Neural progenitor cell (in vitro differentiated cells): ENCODE results near the gene FAM204A. TPM values are rescaled to one million over a fixed set of nuclear protein-coding genes. Genes with fewer than 3 reads are reported as not detected.

Experiments used
- DNase-seq: peaks from one replicate; pipeline ENCODE4 v3.0.0-alpha.2; 2016; ENCODE audit warnings: low spot score
- H2AFZ ChIP-seq: fragments of 200-600 bp; sonication (generic); replicated peaks from 2 replicates; pipeline ENCODE4 v1.6.1; 2016; ENCODE audit warnings: antibody characterized with exemption
- H3F3A ChIP-seq: fragments of 200-600 bp; sonication (generic); 2 replicates; pipeline ENCODE4 v1.6.1; 2016; ENCODE audit warnings: antibody characterized with exemption, low read depth
- H3K27ac ChIP-seq: fragments of 200-600 bp; sonication (generic); 2 replicates; pipeline ENCODE4 v1.5.1; 2016; ENCODE audit warnings: mild to moderate bottlenecking
- H3K27me3 ChIP-seq: fragments of 200-600 bp; sonication (generic); 2 replicates; pipeline ENCODE4 v1.6.1; 2016; ENCODE audit warnings: mild to moderate bottlenecking, moderate library complexity
- H3K36me3 ChIP-seq: fragments of 200-600 bp; sonication (generic); 2 replicates; pipeline ENCODE4 v1.5.1; 2016
- H3K4me1 ChIP-seq: fragments of 200-600 bp; sonication (generic); 2 replicates; pipeline ENCODE4 v1.6.1; 2016; ENCODE audit warnings: mixed run types
- H3K4me2 ChIP-seq: fragments of 200-600 bp; sonication (generic); 2 replicates; pipeline ENCODE4 v1.6.1; 2016
- H3K4me3 ChIP-seq: fragments of 200-600 bp; sonication (generic); 2 replicates; pipeline ENCODE4 v1.5.1; 2016
- H3K79me2 ChIP-seq: fragments of 200-600 bp; sonication (generic); 2 replicates; pipeline ENCODE4 v1.6.1; 2016; ENCODE audit warnings: low read depth
- H3K9ac ChIP-seq: fragments of 200-600 bp; sonication (generic); 2 replicates; pipeline ENCODE4 v1.6.1; 2016
- H3K9me3 ChIP-seq: fragments of 200-600 bp; sonication (generic); 2 replicates; pipeline ENCODE4 v1.5.1; 2016; ENCODE audit warnings: low read depth
- H4K20me1 ChIP-seq: fragments of 200-600 bp; sonication (generic); 2 replicates; pipeline ENCODE4 v1.6.1; 2016; ENCODE audit warnings: low read depth
- H3K27ac Mint-ChIP-seq: 3 replicates; pipeline ENCODE4 v1.8.0; 2021; ENCODE audit warnings: mixed read lengths
- H3K27me3 Mint-ChIP-seq: 2 replicates; pipeline ENCODE4 v1.8.0; 2022; ENCODE audit warnings: low read depth, mild to moderate bottlenecking, inconsistent platforms, moderate library complexity, mixed read lengths; ENCODE audit not compliant: insufficient read depth
- H3K36me3 Mint-ChIP-seq: 3 replicates; pipeline ENCODE4 v1.8.0; 2021; ENCODE audit warnings: mixed read lengths
- H3K4me1 Mint-ChIP-seq: 3 replicates; pipeline ENCODE4 v1.8.0; 2021; ENCODE audit warnings: mixed read lengths
- H3K4me3 Mint-ChIP-seq: 3 replicates; pipeline ENCODE4 v1.8.0; 2021; ENCODE audit warnings: mild to moderate bottlenecking, moderate library complexity, mixed read lengths
- H3K9me3 Mint-ChIP-seq: 3 replicates; pipeline ENCODE4 v1.8.0; 2020; ENCODE audit warnings: mixed read lengths
- EZH2 ChIP-seq: fragments of 200-600 bp; sonication (generic); IDR thresholded peaks from 2 replicates; pipeline ENCODE4 v1.6.1; 2017; ENCODE audit warnings: antibody characterized with exemption, mild to moderate bottlenecking, moderate library complexity
- EZH2phosphoT487 ChIP-seq: fragments of 200-600 bp; sonication (generic); IDR thresholded peaks from 2 replicates; pipeline ENCODE4 v1.6.1; 2017; ENCODE audit warnings: antibody characterized with exemption
- total RNA-seq: library from RNA; depleted of rRNA; stranded (reverse); fragments of >200 nt; gene quantifications from 2 replicates; pipeline ENCODE4 v1.2.3, GENCODE V29; 2015; ENCODE audit warnings: low replicate concordance
- TF ChIP-seq, protein P1 (sequence below): fragments of 200-600 bp; sonication (generic); IDR thresholded peaks from 2 replicates; pipeline ENCODE4 v1.5.1; 2017; ENCODE audit warnings: antibody characterized with exemption, mild to moderate bottlenecking

FAM204A gene
- 59.2 and 77.7 TPM in 2 replicates for total RNA-seq

DNA sequence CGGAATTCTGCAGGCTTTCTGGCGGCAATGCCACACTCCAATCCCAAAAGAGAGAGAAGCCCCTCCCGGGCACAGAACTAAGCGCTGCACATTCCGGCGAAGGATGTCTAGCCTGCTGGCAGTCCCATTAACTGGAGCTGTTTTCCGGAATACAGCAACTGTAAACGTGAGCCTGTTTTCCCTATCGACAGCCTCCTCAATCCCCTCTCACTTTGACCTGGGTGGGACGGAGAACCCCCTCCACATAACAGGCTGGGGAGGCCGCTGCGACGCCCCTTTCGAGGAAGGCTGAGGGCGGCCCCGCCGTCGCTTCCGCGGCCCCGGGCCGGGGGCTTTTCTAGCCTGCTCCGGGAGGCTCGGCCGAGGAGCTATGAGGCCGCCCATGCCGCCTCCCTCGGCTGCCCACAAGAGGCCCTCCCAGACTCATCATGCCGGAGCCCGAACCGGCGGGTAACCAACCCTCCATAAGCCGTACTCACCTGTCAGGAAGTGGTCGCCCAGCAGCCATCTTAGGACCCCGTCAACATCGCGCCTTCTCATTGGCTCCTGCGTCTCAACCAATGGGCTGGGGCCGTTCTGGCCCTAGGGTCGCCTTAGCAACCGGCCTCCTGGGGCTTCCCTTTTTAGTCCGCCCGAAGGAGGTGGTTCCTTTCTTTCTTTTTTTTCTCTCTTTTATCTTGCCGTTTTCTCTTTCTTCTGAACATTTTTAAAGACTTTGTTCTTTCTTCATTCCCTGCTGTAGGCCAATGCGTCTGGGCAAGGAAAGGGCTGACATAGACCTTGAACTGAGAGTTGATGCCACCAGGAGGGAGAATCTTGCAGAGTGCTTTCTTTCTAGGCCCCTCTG lies at the start of gene FAM204A:
FAM204A (minus strand) TSS at position 534 of the 847 bp plus-strand sequence. CDS start 5,909 bp downstream, outside the sequence.
- Mint-ChIP-seq H3K4me3 (peak within 1 kb of the TSS; percentile 93), H3K27ac (peak within 1 kb of the TSS; percentile 95), H3K36me3 (peaks cover 2% of the 10 kb centered on the region), H3K9me3 (no peaks in the 10 kb centered on the region), H3K4me1 (peaks cover 29% of the 10 kb centered on the region), H3K27me3 (no peaks in the 10 kb centered on the region)
- H3K79me2 ChIP-seq = peaks cover 49% of the 10 kb centered on the region
- peak within 1 kb of the TSS; percentile 84 for H3K9ac ChIP-seq
- H3K4me1 ChIP-seq = peaks cover 15% of the 10 kb centered on the region
- H3K27me3 ChIP-seq = no peaks in the 10 kb centered on the region
- peak within 1 kb of the TSS; percentile 95 for H3K4me3 ChIP-seq
- peaks cover 3% of the 10 kb centered on the region for H4K20me1 ChIP-seq
- peak within 1 kb of the TSS; percentile 80 for H3K4me2 ChIP-seq
- DNase-seq = peak; percentile 97
- peak; percentile 40 for TF ChIP-seq EZH2
- TF ChIP-seq, protein P1, sequence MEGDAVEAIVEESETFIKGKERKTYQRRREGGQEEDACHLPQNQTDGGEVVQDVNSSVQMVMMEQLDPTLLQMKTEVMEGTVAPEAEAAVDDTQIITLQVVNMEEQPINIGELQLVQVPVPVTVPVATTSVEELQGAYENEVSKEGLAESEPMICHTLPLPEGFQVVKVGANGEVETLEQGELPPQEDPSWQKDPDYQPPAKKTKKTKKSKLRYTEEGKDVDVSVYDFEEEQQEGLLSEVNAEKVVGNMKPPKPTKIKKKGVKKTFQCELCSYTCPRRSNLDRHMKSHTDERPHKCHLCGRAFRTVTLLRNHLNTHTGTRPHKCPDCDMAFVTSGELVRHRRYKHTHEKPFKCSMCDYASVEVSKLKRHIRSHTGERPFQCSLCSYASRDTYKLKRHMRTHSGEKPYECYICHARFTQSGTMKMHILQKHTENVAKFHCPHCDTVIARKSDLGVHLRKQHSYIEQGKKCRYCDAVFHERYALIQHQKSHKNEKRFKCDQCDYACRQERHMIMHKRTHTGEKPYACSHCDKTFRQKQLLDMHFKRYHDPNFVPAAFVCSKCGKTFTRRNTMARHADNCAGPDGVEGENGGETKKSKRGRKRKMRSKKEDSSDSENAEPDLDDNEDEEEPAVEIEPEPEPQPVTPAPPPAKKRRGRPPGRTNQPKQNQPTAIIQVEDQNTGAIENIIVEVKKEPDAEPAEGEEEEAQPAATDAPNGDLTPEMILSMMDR = peak; percentile 15
- no peak for TF ChIP-seq EZH2phosphoT487
- H3K27ac ChIP-seq = peak within 1 kb of the TSS; percentile 47
- H3F3A ChIP-seq = peaks cover 5% of the 10 kb centered on the region
- H2AFZ ChIP-seq = peak within 1 kb of the TSS; percentile 97
- H3K36me3 ChIP-seq = no peaks in the 10 kb centered on the region
- no peaks in the 10 kb centered on the region for H3K9me3 ChIP-seq

- Histone ChIP-seq H4K20me1 (no peaks in the 10 kb centered on the region), H3K9ac (no peak overlapping the region), H3K4me3 (no peak overlapping the region), H3K36me3 (no peaks in the 10 kb centered on the region), H3K4me1 (no peaks in the 10 kb centered on the region), H3K27ac (no peak overlapping the region), H3F3A (no peaks in the 10 kb centered on the region), H3K27me3 (no peaks in the 10 kb centered on the region), H3K4me2 (no peak overlapping the region), H3K9me3 (no peaks in the 10 kb centered on the region), H2AFZ (no peak overlapping the region), H3K79me2 (no peaks in the 10 kb centered on the region)
- Mint-ChIP-seq H3K4me1 (peaks cover 15% of the 10 kb centered on the region), H3K9me3 (no peaks in the 10 kb centered on the region), H3K27me3 (peaks cover 5% of the 10 kb centered on the region), H3K36me3 (no peaks in the 10 kb centered on the region), H3K4me3 (no peak overlapping the region), H3K27ac (no peak overlapping the region)
- DNase-seq = no peak
- TF ChIP-seq EZH2 (no peak), EZH2phosphoT487 (no peak)
- TF ChIP-seq, protein P1 = no peak
Measured at GRCh38 chr10:118383699-118384098, 41.6 kb upstream of the FAM204A start.

- no peaks in the 10 kb centered on the region for H4K20me1 ChIP-seq
- no peaks in the 10 kb centered on the region for H3K36me3 ChIP-seq
- Mint-ChIP-seq H3K27me3 (peaks cover 5% of the 10 kb centered on the region), H3K4me1 (peaks cover 15% of the 10 kb centered on the region), H3K27ac (no peak overlapping the region), H3K36me3 (no peaks in the 10 kb centered on the region), H3K9me3 (no peaks in the 10 kb centered on the region), H3K4me3 (no peak overlapping the region)
- H3K4me3 ChIP-seq = no peak overlapping the region
- H3K4me1 ChIP-seq = no peaks in the 10 kb centered on the region
- no peak overlapping the region for H3K4me2 ChIP-seq
- DNase-seq = no peak
- H3K79me2 ChIP-seq = no peaks in the 10 kb centered on the region
- H2AFZ ChIP-seq = no peak overlapping the region
- TF ChIP-seq, protein P1 = no peak
- TF ChIP-seq EZH2 (no peak), EZH2phosphoT487 (no peak)
- H3K9me3 ChIP-seq = no peaks in the 10 kb centered on the region
- no peaks in the 10 kb centered on the region for H3F3A ChIP-seq
- H3K27ac ChIP-seq = no peak overlapping the region
- no peak overlapping the region for H3K9ac ChIP-seq
- no peaks in the 10 kb centered on the region for H3K27me3 ChIP-seq
Measured at GRCh38 chr10:118383063-118383689, 41.1 kb upstream of the FAM204A start.
